ENCODE measurements around the gene LRG1.

DNA sequence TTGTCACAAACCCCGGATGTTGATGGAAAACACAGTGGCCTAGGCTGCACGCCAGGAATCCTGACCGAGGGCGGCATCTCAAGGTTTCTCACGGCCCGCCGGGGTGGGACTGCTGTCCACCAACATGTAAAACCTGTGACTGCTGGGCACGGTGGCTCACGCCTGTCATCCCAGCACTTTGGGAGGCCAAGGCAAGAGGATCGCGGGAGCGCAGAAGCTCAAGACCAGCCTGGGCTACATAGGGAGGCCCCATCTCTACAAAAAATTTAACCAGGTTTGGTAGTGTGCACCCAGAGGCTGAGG is 32.7 kb downstream of the LRG1 start:
- TF ChIP-seq SMC3 (conservative IDR thresholded peaks at IDR 0.05; ENCODE audit: poor library complexity): no peak
- TF ChIP-seq MXI1 (conservative IDR thresholded peaks at IDR 0.05; ENCODE audit: poor library complexity, severe bottlenecking): no peak
- TF ChIP-seq POLR2AphosphoS5 (IDR thresholded peaks at IDR 0.05): no peak
- TF ChIP-seq, protein P1, sequence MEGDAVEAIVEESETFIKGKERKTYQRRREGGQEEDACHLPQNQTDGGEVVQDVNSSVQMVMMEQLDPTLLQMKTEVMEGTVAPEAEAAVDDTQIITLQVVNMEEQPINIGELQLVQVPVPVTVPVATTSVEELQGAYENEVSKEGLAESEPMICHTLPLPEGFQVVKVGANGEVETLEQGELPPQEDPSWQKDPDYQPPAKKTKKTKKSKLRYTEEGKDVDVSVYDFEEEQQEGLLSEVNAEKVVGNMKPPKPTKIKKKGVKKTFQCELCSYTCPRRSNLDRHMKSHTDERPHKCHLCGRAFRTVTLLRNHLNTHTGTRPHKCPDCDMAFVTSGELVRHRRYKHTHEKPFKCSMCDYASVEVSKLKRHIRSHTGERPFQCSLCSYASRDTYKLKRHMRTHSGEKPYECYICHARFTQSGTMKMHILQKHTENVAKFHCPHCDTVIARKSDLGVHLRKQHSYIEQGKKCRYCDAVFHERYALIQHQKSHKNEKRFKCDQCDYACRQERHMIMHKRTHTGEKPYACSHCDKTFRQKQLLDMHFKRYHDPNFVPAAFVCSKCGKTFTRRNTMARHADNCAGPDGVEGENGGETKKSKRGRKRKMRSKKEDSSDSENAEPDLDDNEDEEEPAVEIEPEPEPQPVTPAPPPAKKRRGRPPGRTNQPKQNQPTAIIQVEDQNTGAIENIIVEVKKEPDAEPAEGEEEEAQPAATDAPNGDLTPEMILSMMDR (IDR thresholded peaks at IDR 0.05; ENCODE audit: poor library complexity, severe bottlenecking): no peak
- no peak for TF ChIP-seq EZH2 (IDR thresholded peaks at IDR 0.05; ENCODE audit: borderline replicate concordance, insufficient read depth, low read length, poor library complexity, severe bottlenecking)
- no peak for TF ChIP-seq RAD21 (conservative IDR thresholded peaks at IDR 0.05)
- TF ChIP-seq REST (IDR thresholded peaks at IDR 0.05; ENCODE audit: borderline replicate concordance): no peak
- no peak for TF ChIP-seq TAF1 (IDR thresholded peaks at IDR 0.05; ENCODE audit: low read depth)

All from neural cell (in vitro differentiated cells).